ENCODE measurements around the gene SMPD4.
"Not testable (repeated sequence)": the region's sequence is repeated elsewhere in the genome, so short reads cannot be mapped to it uniquely, and the experiment has no call there.

The SMPD4 gene

GRCh38 chr2:130138326-130138725 is 43.1 kb downstream of the SMPD4 start:
- DNase-seq = not testable (repeated sequence)

GRCh38 chr2:130137118-130137517 is 44.3 kb downstream of the SMPD4 start:
- not testable (repeated sequence) for DNase-seq

GRCh38 chr2:130136546-130136945 is 44.9 kb downstream of the SMPD4 start:
- DNase-seq = not testable (repeated sequence)

GRCh38 chr2:130135692-130136541 is 45.5 kb downstream of the SMPD4 start:
- no peak for DNase-seq

- not testable (repeated sequence) for DNase-seq
These were observed 52.1 kb downstream of the SMPD4 start, which contains the start of gene POTEF for GRCh38 chr2:130129120-130129829. TSS of gene POTEF (minus strand) at chr2:130129222. CDS start at chr2:130120515, 8,707 bp downstream.

GRCh38 chr2:130128464-130128863 is 52.9 kb downstream of the SMPD4 start:
- not testable (repeated sequence) for DNase-seq

GRCh38 chr2:130127726-130128125 is 53.7 kb downstream of the SMPD4 start:
- DNase-seq = not testable (repeated sequence)

GRCh38 chr2:130120924-130121323 is 60.5 kb downstream of the SMPD4 start:
- DNase-seq = not testable (repeated sequence)

GRCh38 chr2:130102597-130103363 is 78.6 kb downstream of the SMPD4 start:
- not testable (repeated sequence) for DNase-seq
